ENCODE measurements around the gene CCSER1.

GRCh38 chr4:91111556-91111955 is 984.4 kb downstream of the CCSER1 start:
- TF ChIP-seq CTCF (IDR thresholded peaks at IDR 0.05) (no peak), POLR2A (IDR thresholded peaks at IDR 0.05) (no peak), EP300 (IDR thresholded peaks at IDR 0.05) (no peak)
